Endothelial cell of umbilical vein (primary cell): Measurements from ENCODE around the gene MED27.

Experiments
- CTCF ChIP-seq, 2 donors: IDR thresholded peaks; 1 replicate in 1 of 2; 2 replicates in 1 of 2; pipeline ENCODE4 v1.5.1; 2011; ENCODE audit warnings: low read length in 2 of 2, mild to moderate bottlenecking in 2 of 2, moderate library complexity in 2 of 2, control low read depth in 1 of 2, inconsistent platforms in 1 of 2, low read depth in 1 of 2; ENCODE audit not compliant: insufficient read depth in 1 of 2; ENCODE audit errors: extremely low read depth in 1 of 2
- EZH2 ChIP-seq: IDR thresholded peaks from 2 replicates; pipeline ENCODE4 v1.6.1; 2012; ENCODE audit warnings: borderline replicate concordance, low read depth, mild to moderate bottlenecking, moderate library complexity, low read length, inconsistent platforms; ENCODE audit not compliant: severe bottlenecking
- JUN ChIP-seq: IDR thresholded peaks from 2 replicates; pipeline ENCODE4 v1.6.1; 2011; ENCODE audit warnings: borderline replicate concordance, low read depth; ENCODE audit not compliant: insufficient read length, insufficient read depth
- MAX ChIP-seq: IDR thresholded peaks from 2 replicates; pipeline ENCODE4 v1.6.1; 2011; ENCODE audit not compliant: insufficient read depth, insufficient read length
- MYC ChIP-seq: IDR thresholded peaks from one replicate; pipeline ENCODE4 v1.6.1; 2011; ENCODE audit warnings: mild to moderate bottlenecking, low read depth, low read length
- POLR2A ChIP-seq: IDR thresholded peaks from 2 replicates; pipeline ENCODE4 v1.6.1; 2012; ENCODE audit warnings: low read depth, mild to moderate bottlenecking, control low read depth, low read length
- POLR2AphosphoS5 ChIP-seq: IDR thresholded peaks from 2 replicates; pipeline ENCODE4 v1.6.1; 2012; ENCODE audit warnings: low read depth, mild to moderate bottlenecking, control low read depth, low read length, moderate library complexity; ENCODE audit not compliant: insufficient read depth

- TF ChIP-seq POLR2A (no peak), CTCF (IDR thresholded peaks at IDR 0.05; ENCODE audit: extremely low read depth in 1 of 2, insufficient read depth in 1 of 2, low read depth in 1 of 2, low read length in 2 of 2) (no peak), JUN (no peak), MYC (no peak), POLR2AphosphoS5 (no peak), MAX (no peak), EZH2 (no peak)
Observed at GRCh38 chr9:131812116-131812790, 267.4 kb downstream of the MED27 start.
